HG02943 (cell line): Measurements from ENCODE around the gene PGM2.

Source experiments
- ATAC-seq: cut with Tn5 transposase; IDR thresholded peaks from one replicate; pipeline ENCODE4 v1.9.1; 2021; ENCODE audit warnings: mild to moderate bottlenecking, low read depth, moderate library complexity; ENCODE audit not compliant: unreplicated experiment

The PGM2 gene

DNA sequence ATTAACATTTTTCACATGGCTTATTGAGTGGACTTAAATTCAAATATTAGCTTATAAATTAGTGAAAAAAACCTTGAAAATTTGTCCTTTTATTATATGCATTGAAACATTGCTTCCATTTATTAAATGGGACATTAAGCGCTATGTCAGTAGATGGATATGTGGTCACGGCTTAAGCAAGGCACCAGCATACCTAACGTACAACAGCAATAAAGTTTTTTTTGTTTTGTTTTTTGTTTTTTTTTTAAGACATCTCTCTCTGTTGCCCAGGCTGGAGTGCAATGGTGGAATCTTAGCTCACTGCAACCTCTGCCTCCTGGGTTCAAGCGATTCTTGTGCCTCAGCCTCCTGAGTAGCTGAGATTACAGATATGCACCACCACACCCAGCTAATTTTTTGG lies 31.6 kb downstream of the PGM2 start:
- ATAC-seq, result no peak

DNA sequence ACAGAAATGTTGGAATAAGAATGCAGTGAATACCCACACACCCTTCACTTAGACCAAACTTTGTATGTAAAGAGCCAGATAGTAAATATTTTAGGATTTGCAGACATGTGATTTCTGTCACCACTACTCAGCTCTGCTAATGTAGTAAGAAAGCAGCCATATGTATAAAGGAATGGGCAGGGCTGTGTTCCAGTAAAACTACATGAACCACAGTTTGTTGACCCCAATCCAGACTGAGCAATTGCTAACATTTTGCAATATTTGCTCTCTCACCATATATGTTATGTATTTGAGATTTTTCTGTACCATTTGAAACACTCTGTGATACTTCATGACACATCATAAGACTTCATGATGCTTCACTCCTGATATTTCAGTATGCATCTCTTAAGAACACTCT lies 32.4 kb downstream of the PGM2 start:
- no peak for ATAC-seq

DNA sequence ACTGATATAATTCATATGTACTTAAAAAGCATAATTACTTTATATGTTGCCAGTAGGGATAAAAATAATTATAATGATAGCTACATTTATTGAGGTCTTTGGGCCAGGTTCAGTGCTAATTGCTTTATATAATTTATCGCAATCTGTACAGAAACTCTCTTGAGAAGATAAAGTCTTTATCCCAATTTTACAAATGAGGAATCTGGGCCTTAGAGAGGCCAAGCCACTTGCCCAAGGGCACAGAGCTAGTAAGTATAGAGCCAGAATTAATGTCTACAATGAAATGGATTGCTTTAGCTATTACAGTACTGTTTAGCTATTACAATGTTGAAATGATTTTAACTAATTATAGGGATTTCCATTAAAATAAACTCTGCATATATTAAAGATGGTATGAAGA lies 33.8 kb downstream of the PGM2 start:
- ATAC-seq, result no peak

DNA sequence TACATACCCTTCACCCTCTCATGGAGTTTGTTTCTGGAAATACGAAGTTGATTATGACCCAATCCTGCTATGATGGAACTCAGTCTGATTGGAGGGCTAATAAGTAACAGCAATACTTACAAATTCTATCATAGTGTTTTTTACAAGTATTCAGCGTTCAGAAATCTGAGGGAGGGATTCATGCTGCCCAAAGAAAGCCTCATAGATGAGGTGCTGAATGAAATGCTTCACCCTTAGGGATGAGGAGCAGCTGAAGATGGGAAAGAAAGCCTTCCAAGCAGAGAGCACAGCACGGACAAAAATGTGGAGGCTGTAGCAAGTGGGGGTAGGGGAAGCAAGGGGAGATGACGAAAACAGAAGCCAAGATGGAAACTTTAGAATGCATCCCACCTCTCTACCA lies 36.5 kb downstream of the PGM2 start:
- no peak for ATAC-seq

- ATAC-seq, result no peak
Observed at GRCh38 chr4:37864786-37865185, 38.3 kb downstream of the PGM2 start.

GRCh38 chr4:37865450-37865849 lies 39.0 kb downstream of the PGM2 start:
- no peak for ATAC-seq

DNA sequence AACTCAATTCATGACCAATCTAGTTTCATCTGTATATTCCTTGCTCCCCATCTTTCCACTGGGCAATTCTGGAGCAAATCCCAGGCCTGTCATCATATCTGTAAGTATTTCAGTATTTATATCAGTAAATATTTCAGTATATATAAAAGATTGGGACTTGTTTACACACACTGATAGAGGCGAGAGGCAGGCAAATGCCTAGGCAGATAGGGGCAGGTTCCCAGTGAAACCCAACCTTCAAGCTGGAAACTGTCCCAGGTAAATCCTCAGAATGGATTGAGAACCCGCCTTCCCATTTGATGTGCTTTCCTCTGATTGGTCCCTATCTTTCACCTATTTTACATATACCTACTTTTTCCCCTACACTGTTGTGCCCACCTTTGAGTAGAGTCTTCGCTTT lies 40.6 kb downstream of the PGM2 start:
- ATAC-seq, result no peak

GRCh38 chr4:37868238-37868637 lies 41.8 kb downstream of the PGM2 start:
- no peak for ATAC-seq

DNA sequence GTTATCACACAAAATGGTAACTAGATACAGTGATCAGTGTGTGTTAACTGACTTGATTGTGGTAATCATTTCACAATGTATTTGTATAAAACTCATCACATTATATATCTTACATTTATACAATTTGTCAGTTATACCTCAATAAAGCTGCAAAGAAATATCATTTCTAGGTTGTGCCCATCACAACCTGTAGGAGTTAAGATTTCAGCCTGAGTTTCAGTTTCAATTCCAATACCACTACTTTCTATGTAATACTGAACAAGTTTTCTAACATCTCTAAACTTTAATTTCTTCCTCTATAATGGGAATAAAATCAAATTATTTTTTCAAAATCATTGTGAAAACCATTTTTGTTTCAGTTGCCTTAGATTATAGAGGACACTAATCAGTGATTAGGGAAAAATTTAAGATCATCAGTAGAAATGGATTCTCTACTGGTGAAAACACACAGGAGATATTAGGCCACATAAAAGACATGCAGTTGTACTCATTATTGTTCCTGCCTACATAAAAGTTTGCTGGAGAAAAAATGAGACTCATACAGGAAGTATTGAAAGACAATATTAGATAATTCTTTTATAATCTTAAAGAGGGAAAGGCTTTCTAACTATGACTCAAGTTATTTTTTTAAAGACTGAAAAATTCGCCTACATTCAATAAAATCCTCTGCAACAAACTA lies 46.0 kb downstream of the PGM2 start:
- no peak for ATAC-seq

- no peak for ATAC-seq
Observed at GRCh38 chr4:37873386-37873785, 46.9 kb downstream of the PGM2 start.

DNA sequence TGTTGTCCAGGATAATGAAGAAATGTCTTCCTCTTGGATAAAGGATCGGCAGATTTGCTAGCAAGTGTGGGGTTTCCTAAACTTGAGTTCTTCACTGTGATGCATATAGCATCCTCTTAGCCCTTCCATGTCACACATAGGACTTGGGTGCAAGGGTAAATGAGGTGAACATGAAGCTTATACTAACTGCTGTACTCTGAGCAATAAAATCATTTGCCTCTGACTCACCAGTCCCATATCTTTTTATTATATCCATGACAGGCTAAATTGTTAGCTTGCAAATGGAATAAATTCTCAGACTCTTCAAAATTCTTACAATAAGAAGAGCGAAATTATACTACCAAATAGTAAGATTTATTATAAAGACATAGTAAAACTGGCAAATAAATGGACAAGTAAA lies 49.7 kb downstream of the PGM2 start:
- ATAC-seq, result no peak

DNA sequence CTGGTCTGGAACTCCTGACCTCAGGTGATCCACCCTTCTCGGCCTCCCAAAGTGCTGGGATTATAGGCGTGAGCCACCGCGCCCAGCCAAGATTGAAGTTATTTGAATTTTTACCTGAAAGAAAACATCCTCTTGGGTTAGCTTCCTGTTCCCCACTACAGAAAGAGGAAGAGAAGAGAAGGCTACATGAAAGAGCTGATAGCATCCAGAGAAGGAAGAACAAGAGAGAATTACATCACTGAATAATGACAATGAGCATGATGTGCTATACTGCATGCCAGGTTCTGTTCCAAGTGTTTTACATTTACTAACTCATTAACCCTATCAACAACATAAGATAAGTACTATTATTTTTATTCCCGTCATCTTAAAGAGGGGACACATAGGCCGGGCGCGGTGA lies 52.9 kb downstream of the PGM2 start:
- ATAC-seq, result no peak

- no peak for ATAC-seq
Observed at GRCh38 chr4:37881811-37882210, 55.3 kb downstream of the PGM2 start.

DNA sequence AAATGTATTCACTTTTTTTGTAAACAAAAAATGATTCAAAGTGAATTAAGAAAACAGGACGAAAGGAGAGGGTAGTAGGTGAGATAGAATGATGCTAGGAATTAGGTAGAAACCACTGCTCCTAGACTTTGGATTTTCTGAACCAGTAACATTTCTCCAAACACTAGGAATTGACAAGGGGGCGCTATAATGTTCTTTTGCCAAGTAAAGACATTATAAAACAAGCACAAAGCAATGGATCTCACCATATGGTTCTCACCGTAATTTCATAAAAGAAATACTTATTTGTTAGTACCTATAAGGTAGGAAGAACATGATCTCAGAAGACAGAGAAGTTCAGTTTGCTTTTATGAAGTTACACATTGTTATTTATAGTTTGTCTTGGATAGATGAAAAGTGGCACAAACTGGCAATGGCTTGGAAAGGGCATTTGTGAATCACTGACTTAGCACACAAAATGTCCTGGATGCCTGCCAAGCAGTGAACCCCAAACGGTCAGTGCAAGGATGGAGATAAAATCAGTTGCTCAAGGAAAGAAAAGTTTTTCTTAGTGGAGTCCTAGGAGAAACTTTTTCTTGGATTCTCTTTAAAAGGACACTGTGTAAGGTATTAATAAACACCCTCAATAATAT lies 56.3 kb downstream of the PGM2 start:
- no peak for ATAC-seq

DNA sequence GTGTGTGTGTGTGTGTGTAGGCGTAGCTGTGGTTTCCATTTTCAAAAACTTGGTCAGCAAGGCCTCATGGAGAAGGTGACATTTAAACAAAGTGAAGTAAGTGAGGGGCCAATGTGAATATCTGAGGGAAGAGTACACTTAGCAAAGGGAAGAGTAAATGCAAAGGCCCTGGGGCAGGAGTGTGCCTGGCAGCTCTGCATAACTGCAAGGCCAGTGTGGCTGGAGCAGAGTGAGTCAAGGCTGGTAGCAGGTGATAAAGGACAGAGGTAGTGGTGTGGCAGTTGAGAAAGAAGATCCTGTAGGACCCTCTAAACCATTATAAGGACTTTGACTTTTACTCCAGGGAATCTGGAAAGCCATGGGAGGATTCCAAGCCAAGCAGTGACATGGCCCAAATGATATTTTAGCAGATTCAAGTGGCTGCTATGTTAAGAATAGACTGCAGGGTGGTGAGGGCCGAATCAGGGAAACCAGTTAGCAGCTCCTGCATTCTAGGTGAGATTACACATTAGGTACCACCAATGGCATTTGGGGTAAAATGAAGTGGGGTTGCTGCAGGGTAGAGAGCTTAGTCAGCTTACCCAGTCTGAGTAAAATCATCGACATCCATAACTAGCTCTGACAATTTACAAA lies 58.5 kb downstream of the PGM2 start:
- no peak for ATAC-seq

GRCh38 chr4:37885496-37885895 lies 59.0 kb downstream of the PGM2 start:
- ATAC-seq, result no peak

DNA sequence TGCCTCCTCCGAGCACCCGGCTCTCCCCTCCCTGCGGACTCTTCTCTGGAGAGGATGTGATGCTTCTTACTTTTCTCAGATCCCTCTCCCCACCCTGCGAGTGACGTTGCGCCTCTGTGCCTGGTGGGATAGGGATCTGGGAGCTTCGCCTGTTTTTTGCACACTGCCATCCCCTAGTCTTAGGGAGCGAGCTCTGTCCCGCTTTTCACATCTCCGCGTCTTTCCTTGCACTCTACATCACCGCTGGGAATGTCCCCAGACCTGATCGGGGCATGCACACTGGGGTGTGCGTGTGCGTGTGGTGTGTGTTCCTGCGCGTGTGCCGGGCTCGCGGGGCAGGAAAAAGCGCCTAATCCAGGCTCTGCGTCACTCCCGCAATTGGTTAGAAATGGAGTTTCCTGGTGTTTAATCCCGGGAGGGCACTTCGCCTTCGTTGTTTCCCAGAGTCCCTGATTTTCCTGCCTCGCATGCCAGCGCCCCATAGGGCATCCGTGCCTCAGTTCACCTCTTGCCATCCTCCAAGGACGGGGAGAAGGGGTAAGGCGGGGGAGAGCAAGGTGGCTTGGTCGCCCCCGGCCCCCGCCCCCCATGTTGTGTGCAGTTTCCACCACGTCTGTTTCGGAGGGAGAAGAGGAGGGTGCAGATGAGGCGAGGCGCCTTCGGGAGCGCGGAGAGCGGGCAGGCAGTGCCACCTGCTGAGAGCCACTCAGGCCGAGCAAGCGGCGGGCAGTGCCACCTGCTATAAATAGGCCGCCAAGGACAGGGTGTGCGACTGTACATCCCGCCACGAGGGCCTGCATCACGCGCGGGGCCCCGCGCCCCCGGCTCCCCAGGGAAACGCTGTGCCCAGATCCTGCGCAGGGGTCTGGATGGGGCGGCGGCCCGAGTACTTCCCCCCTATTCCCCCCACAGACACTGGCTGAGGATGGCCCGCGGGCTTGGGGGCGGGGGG lies 63.6 kb downstream of the PGM2 start:
- ATAC-seq, result peak; percentile 20

DNA sequence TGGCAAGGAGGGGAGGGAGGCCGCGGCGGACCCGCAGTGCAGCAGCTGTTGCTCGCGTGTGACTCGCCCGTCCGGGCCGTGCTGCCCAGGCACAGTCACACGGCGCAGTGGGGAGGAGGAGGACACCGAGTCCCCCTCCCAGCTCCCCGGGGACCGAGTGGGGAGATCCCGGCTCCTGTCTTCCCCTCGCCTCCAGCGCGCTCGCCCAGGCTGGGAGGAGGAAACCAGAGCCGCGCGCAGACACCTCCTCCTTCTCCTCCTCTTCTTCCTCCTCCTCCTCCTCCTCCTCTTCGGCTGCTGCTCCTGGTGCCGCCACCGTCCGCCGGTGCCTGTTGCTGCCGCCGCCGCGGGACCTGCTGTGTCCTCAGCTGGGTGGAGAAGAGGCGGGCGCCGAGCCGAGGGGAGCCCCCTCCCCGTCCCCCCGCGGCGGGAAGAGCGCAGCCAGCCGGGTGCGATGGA lies 64.3 kb downstream of the PGM2 start, which contains the start of gene TBC1D1:
TSS of gene TBC1D1 (plus strand) at position 284 of the 459 bp plus-strand sequence. CDS start 11,012 bp downstream, outside the sequence.
- ATAC-seq, result peak; percentile 24

GRCh38 chr4:37891260-37892159 lies 65.0 kb downstream of the PGM2 start:
- ATAC-seq, result peak; percentile 45

- peak; percentile 40 for ATAC-seq
Observed at GRCh38 chr4:37892641-37893040, 66.2 kb downstream of the PGM2 start.
